ENCODE data around the gene NUBP2. TPM values are rescaled to one million over a fixed set of nuclear protein-coding genes. Genes with fewer than 3 reads are reported as not detected.

NUBP2 gene
- total RNA-seq, 1 experiment from 2014 or later, result 69.4 TPM

GRCh38 chr16:1778200-1779179, 4.3 kb upstream of the NUBP2 start:
- Mint-ChIP-seq H3K4me1 (peaks cover 7 to 18% of the 10 kb centered on the region in 2 experiments), H3K9me3 (no peaks in the 10 kb centered on the region), H3K27ac (no peak overlapping the region), H3K4me3 (no peak overlapping the region), H3K27me3 (ENCODE audit: low read depth) (peaks cover 2% of the 10 kb centered on the region; the same call in 1 of the 2 replicates), H3K36me3 (ENCODE audit: insufficient read depth in 1 of 3, low read depth in 3 of 3) (peaks cover 0 to 46% (median 8%) of the 10 kb centered on the region in 3 experiments; a peak in 4 of 7 replicates)
- Histone ChIP-seq H3K14ac (ENCODE audit: insufficient read depth, low read length) (no peak overlapping the region), H3K27ac (ENCODE audit: insufficient read length, low read depth, low read length) (no peak overlapping the region), H4K5ac (ENCODE audit: insufficient read length, low read depth, low read length) (no peak overlapping the region), H3K79me1 (ENCODE audit: insufficient read depth, low read depth, low read length, poor library complexity, severe bottlenecking) (peaks cover 5% of the 10 kb centered on the region), H4K91ac (ENCODE audit: insufficient read length, low read depth, low read length) (no peak overlapping the region), H3K4me2 (ENCODE audit: insufficient read depth, insufficient read length, low read length) (no peak overlapping the region), H3K9ac (ENCODE audit: extremely low read depth, insufficient read length, low read length) (no peak overlapping the region), H2AFZ (ENCODE audit: low read length) (no peak overlapping the region), H2BK15ac (ENCODE audit: low read depth, low read length) (no peak overlapping the region), H4K8ac (replicated peaks; ENCODE audit: insufficient read length, low read depth, low read length) (no peak overlapping the region), H3T11ph (ENCODE audit: low read length) (no peak overlapping the region), H2BK12ac (ENCODE audit: insufficient read length, low read depth, low read length) (no peak overlapping the region), H3K56ac (ENCODE audit: insufficient read length, low read depth, low read length) (no peak overlapping the region), H3K9me3 (ENCODE audit: control insufficient read depth, low read depth, low read length) (no peaks in the 10 kb centered on the region), H3K4ac (ENCODE audit: low read depth, low read length) (no peak overlapping the region), H2BK120ac (ENCODE audit: low read depth, low read length, poor library complexity, severe bottlenecking) (no peak overlapping the region), H3K23me2 (ENCODE audit: insufficient read length, low read depth, low read length, poor library complexity, severe bottlenecking) (peaks cover 10% of the 10 kb centered on the region), H2AK5ac (ENCODE audit: insufficient read length, low read length) (no peak overlapping the region), H2BK20ac (ENCODE audit: low read depth, low read length, poor library complexity, severe bottlenecking) (no peak overlapping the region), H4K20me1 (ENCODE audit: control insufficient read depth, insufficient read depth, insufficient read length) (no peaks in the 10 kb centered on the region), H2BK5ac (ENCODE audit: insufficient read length, low read length) (no peak overlapping the region), H3K79me2 (ENCODE audit: insufficient read depth, low read length) (no peaks in the 10 kb centered on the region; the same call in 1 of the 2 replicates), H3K4me1 (ENCODE audit: insufficient read depth, low read length) (no peaks in the 10 kb centered on the region), H3K27me3 (ENCODE audit: insufficient read depth, low read length) (no peaks in the 10 kb centered on the region), H3K18ac (ENCODE audit: insufficient read length, low read depth, low read length) (no peak overlapping the region), H3K23ac (ENCODE audit: insufficient read length, low read depth, low read length) (no peak overlapping the region)
- WGBS (ENCODE audit: extremely low coverage, insufficient read length, low lambda C conversion rate), result no CpG with 5 or more reads among the region's 34 CpGs
- no peak for TF ChIP-seq CTCF (conservative IDR thresholded peaks at IDR 0.05)
- no peak for DNase-seq

Data from H9 (cell line).